Activated naive CD4-positive, alpha-beta T cell (primary cell): ENCODE data around the gene ZDHHC8.
"Not testable (repeated sequence)": the region's sequence is repeated elsewhere in the genome, so short reads cannot be mapped to it uniquely, and the experiment has no call there.

Source experiments
- DNase-seq, 4 experiments: peaks; one replicate each; lab custom pipeline; 2025; lab: John Stamatoyannopoulos, UW

ZDHHC8 gene

DNA sequence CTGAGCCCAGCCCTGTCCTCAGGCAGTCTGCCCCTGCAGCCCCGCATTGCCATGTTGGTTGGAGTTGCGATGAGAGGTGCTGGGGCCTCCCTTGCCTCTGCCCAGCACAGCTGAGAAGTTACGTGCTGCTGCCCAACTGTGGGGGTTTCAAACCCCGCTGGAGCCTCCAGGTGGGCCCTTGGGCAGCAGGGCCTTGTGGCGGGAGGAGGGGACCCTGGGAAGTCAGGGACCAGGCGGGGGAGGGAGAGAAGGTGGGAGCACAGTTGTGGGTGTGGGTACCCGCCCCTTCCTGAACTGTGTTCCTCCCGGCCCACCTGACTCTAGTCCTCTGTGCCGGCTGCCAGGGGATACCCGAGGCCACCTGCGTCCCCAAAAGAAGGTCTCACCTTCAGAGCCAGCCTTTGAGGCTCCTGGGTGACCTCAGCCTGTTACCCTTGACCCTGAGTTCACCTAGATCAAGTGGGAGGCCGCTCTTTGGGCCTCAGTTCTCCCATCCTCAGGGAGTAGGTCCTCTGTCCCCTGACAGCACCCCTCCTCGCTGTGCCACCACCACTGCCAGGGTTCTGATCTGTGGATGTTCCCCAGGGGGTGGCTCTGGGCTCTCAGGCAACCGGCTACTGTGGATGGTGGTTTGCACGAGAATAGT lies 26.9 kb downstream of the ZDHHC8 start:
- DNase-seq: no peak

DNA sequence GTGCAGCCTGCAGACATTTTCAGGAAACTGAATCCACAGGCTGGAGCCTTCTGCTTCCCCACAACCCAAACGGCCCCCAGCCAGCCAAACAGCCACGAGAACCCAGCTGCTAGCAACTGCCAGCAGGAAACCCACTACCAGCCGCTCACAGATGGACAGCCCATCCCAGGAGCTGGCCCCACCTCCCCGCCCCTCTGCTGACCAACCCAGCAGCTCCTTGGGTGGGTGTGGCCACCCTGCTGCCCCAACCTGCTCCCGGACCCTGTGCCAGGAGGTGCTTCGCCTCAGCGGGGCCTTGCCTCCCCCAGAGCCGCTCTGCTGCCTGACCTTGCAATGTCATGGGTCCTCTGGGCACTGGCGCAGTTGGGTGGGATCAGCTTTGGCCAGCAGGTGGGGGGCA lies 27.5 kb downstream of the ZDHHC8 start:
- DNase-seq: no peak

DNA sequence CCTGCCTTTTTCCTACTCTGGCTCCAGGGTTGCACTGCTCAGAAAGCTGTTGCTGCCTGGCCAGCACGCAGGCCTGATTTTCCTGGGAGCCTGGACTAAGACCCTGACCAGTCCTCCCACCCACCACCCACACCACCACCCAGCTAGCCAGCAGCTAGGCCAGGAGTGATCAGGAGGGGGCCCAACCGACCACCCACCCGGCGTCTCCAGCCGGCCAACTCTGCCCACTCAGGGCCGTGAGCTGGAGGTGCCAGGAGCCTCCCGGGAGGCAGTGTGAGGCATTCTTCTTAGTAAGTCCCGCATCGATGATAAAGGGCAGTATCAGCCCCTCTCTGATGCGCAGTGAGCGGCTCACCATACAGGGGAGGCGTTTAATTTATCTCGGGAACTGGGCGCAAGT lies 27.9 kb downstream of the ZDHHC8 start:
- DNase-seq: not testable (repeated sequence)

DNA sequence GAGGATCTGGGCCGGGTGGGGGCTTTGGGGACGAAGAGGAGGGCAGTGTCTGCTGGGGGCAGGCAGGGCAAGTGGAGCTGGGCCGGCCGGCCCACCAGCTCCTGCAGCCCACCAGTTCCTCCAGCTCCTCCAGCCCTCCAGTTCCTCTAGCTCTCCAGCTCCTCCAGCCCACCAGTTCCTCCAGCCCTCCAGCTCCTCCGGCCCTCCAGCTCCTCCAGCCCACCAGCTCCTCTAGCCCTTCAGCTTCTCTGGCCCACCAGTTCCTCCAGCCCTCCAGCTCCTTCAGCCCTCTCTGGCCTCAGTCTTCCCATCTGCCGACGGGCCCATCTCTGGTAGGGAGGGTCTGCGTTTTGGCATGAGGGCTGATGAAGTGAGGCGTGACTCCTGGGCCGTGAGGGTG lies 28.4 kb downstream of the ZDHHC8 start:
- DNase-seq: no peak

DNA sequence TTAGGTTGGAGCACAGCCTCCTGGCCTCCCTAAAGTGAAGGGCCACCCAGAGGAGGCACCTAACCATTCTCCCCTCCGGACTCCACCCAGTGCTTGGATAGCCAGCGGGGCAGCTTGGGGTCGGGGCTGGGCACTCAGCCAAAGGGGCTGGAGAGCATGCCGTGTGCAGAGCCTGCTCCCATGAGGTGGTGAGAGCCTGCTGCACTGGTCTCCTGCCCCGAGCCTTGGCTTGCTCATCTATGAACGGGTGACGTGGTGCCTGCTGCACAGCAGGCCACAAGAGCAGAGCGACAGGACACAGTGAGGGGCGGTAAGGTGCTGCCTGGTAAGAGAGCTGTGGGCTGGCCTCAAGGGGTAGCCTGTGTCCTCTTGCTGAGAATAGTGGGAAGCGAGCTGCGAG lies 33.3 kb downstream of the ZDHHC8 start:
- no peak for DNase-seq

DNA sequence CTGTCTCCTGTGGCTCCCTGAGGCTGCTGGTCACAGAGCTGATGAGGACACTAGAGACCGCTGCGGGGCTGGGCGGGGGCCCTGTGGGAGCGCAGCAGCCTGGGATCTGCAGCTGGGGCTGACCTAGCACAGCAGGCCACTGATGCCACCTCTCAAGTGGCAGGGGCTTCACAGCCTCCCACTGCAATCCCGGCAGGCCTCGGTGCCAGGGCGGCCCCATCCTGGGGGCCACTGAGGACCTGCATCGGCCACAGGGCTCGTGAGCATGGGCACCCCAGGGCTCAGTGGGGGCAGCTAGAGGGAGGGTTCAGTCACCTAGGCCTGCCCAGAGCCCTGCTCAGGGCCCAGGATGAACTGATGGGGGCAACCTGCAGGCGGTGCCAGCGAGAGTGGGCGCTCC lies 33.8 kb downstream of the ZDHHC8 start:
- DNase-seq: no peak

DNA sequence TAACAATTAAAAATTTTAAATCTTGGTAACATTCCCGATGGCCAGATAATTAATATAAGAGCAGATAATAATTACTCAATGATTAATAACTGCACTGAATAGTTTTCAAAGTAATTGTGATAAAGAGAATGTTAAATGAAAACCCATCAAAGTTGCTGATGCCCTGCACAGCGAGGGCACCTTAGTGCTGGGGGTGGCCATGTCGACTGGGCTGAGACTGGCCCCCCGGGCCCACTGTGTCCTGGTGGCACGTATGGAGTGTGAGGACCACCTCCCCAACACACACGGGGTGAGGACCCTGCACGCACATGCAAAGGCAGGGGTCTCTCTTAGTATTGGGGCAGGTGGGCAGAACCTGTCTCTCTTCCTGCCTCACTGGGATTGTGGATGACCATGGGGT lies 34.3 kb downstream of the ZDHHC8 start:
- DNase-seq: no peak

DNA sequence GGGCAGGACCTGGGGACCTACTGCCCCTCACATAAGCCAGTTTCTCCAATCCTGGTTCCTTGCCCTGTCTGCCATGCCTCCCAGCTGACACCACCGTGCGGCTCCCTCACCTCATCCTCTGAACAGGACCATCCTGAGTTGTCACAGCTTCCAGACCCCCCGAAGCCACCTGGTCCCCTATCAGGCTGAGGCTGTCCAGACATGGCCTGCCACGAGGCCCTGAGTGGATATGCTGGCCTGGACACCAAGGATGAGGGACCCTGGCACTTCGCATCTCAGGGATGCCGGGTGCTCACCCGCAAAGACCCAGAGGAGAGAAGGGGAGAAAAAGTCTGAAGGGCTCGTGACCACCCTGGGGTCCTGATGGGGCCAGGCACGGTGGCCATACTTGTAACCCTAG lies 35.1 kb downstream of the ZDHHC8 start:
- no peak for DNase-seq

DNA sequence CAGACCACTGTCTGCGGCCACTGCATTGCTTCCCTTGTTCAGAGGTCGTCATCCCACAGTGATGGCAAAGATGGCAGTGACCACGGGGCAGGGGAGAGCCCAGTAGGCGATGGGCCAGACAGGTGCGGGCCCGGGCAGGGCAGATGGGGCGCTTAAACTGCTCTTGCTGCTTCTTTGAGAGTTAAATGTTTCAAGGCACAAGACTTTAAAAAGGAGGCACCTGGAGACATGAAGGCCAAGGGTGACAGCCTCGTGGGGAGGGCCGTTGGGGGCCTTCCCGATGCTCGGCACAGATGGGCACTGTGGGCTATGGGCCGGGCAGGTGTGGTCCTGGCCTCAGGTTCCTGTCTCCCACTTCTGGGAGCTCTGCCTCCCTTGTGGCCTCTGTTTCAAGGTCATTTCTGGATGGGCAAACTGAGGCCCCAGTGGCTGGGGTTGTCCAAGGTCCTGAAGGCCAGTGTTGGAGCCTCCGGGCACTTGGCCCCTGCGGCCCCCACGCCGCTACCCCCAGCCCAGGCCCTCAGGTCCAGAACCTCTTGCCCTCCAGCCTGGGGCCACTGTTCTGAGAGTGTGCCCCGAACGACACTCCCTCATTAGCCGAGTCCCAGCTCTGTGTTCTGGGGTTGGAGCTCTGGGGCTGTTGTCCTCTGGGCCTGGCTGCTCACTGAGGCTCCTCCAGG lies 36.2 kb downstream of the ZDHHC8 start:
- DNase-seq: no peak

DNA sequence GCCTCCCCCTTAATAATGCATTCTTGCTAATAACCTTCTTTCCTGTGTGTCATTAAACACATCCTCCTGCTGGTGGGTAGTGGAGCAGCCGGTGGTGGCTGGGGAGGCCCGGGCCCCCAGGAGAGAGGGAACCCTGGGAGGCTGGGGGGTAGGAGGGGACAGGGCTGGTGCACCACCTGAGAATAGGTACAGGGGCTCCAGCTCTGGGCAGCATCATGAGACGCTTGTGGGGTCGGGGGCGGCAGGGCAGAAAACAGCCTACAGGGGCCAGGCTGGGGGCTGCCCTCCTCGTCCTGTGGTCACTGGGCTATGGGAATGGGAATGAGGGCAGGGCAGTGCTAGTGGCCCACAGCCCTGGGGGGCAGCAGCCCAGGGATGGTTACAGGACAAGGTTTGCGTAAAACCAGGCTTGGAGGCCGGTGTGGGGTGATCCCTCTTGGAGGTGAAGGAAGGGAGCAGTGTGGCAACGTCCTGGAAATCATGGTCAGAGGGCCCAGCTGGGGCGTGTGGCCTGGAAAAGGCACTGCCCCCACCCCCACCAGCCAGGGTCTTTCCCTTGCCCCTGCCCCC lies 37.7 kb downstream of the ZDHHC8 start:
- DNase-seq: no peak

DNA sequence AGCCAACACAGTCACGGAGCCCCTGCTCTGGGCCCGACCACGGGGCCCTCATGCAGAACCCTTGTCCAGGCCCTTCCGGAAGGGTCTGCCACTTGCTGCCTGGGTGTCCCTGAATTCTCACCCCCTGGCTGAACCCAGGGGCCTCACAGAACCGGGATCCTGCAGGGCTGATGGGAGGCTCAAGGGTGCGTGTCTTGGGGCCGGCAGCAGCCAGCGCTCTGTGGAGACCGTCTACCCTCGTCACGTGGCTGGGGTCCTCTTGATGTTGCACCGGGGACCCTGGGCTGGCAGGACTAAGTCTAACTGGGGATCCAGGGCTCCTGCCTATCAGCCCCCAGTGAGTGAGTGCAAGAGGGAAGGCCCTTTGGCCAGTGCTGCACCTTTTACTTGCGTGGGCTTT lies 38.6 kb downstream of the ZDHHC8 start:
- no peak for DNase-seq

DNA sequence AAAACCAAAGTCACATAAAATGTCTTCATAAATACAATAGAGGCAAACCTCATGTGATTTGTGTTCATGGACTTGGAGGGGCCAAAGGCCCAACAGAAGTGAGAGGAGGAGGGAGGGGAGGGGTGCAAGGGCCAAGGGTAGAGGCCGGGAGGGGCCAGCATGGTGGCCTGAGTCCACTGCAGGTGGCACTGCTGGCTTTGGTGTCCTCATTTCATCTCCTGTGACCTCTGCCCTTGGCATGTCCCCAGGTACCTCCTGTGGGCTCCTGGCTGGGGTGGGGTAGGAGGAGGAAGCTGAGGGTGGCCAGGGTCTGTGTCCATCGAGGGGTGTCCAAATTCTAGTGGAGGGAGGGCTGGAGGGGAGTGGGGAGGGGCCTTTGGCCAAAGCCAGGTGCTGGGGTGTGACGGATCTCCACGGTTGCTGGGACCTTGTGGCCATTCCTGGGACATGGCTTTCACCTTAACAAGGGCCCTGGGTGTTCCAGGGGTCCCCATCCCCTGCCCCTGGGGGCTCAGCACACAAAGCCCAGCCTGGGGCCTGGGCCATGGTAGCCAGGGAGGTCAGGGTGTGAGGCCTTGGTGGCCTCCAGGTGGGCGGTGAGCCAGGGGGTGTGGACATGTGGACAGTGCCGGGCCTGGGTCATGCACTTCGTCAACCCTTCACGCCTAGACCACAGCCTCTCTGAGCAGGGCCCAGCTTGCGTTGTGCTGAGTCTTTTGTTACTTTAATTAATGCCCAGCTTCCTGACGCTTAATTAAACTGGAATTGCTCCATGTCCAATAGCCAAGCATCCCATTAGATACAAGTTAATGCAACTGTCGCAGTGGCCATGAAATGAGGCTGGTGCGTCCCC lies 39.9 kb downstream of the ZDHHC8 start:
- DNase-seq: no peak

DNA sequence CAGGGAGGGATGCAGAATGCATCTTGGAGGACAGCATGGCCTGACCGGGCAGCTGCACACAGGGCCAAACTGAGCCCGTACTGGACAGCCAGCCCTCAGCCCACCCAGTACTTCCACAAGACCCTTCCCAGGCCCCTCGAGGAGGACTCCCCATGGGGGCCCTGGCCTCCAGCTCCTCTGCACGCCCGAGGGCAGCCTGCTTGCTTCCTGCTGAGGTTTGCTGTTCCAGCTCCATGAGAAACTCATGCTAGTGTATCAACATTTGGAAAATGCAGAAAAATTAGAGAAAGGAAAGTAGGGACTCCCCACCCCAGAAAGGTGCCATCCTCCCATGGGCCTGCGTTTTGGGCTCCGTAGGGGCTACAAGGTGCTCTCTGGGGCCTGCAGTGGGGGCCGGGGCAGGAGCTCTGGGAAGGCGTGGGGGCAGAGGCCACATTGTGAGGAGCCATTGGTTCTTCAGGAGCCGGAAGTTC lies 40.6 kb downstream of the ZDHHC8 start:
- no peak for DNase-seq

DNA sequence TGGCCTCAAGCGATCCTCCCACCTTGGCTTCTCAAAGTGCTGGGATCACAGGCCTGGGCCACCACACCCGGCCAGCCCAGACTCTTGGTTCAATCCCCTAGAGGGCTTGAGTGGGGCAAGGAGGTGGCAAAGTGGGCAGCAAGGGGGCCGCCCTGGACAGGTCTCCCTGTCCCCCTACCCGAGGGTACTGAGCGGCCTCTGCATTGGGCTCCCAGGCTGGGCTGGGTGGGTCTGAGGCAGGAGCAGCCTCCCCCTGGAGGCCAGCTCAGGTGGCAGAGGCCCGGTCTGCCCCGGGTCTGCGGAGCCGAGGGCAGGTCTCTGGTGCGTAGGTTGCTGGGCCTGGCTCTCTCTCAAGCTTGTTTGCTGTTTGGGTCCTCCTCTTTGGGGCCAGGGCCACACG lies 41.6 kb downstream of the ZDHHC8 start:
- DNase-seq: no peak

DNA sequence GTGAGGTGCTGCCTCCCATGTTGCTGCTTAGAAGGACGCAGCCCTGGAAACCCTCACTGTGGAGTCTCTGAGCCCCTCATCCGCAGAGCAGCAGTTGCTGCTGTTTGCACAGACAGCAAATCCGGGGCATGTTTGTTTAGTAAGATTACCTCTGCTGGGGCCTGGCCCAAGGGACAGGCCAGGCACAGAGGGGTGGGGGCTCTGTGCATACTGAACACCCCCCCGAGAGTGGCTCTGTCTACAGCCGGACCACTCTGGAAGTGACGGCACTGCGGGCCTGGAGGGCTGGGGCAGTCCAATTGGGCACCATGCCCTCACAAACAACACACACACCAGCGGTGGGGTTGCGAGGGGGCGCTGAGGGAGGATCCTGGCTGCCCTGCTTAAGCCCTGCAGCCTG lies 42.2 kb downstream of the ZDHHC8 start:
- DNase-seq: no peak

DNA sequence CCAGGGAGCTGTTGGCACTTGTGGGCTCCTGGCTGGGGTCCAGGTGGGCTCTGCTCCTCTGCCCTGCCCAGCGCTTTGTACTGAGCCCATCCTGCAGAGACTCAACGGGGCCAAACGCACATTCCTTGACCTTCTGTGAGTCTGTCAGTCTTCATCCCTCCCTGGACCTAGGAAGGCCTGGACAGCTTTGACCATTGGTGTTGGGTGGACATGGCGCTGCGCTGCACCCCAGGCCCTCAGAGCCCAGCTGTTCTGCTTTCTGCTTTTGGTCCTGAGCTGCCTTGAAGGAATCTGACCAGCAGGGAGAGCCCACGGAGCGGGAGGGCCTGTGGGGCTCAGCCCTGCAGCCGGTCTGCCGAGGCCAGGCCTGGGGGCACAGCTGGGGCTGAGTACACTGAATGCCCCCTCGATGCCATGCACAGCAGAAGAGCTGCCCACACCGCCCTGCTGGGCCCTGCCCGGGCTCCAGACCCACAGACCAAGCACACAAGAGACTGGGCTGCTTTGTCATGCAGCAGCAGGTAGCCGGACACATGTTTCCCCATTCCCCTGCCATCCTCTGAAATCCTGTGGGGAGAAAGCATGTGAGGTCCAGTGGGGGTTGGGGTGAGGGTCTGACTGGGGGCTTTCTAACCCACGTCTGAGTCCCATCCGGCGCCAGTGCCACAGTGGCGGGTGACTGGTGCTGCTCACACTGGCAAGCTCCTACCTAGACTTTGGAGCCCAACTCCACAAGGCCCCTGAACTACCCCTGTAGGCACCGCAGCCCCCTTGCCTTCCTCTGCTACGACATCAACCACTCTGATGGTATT lies 43.4 kb downstream of the ZDHHC8 start:
- no peak for DNase-seq

DNA sequence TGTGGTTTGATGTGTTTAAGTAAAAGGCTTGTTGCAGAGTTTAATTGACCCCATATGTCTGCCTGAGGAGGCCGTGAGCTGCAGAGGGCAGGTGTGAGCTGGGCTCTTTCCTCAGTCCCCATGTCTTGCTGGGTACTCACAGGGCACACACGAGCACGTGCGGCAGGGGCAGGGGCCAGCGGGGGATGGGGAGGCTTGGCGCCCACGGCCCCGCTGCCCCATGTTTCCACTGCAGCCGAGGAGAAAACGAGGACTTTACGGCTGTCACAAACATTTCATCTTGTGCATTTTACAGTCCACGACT lies 43.9 kb downstream of the ZDHHC8 start:
- no peak for DNase-seq

DNA sequence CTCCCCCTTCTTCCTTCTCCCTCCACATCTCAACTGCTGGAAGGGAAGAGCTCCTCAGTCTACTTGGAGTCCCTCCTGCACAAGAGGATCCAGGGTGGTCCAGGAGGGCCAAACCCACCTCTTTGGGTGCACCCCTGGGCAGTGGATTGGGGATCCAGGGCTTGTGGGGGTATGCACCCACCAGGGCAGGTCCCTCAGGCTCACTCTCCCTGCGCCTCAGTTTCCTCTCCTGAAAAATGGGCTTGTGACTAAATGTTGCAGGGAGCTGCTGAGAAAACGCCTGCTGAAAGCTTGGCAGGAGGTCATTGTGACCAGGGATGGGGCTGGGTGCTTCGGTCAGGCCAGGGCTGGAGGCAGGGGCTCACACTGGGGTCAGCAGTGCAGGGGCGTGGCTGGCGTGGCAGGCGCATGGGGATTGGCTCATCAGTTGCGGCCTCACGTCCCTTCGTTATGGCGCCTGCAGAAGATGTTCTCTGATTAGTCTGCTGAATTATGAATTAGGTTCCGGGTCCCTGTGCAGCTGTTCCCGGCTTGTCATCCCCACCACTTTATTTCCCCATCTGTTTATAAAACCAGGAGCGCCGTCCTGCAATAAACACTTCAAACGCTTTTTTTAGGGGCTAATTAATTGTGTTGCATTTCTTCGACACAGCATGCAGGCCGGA lies 44.9 kb downstream of the ZDHHC8 start:
- no peak for DNase-seq

DNA sequence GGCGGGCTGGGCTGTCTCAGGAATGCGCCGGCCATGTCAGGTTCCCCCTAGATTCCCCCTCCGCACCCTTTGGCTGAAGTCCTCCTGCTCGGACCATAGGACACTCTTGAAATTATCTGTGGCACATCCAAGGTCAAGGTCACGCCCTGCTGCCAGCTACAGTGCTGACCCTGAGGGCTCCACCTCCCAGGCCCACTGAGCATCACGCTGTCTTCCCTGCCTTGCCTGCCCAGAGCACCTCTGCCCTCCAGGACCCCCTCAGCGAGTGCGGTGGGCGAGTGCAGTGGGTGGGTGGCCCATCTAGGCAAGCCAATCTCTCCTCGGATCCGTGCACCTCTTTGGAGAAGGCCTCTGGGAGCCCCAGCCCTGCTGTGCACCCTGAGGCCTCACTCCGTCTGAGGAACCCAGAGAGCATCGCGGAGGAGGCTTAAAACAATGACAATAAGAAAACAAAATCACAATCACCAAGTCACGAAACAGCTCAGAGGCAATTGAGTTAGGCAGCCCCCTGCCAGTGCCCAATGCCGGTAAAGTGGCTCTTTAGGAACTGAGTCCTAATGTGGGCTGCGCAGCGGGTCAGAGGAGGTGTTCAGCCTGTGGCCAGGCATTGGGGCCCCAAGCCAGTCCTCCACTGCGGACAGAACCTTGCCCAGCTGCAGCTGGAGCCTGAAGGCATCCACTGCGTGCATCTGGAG lies 45.8 kb downstream of the ZDHHC8 start:
- DNase-seq: no peak

DNA sequence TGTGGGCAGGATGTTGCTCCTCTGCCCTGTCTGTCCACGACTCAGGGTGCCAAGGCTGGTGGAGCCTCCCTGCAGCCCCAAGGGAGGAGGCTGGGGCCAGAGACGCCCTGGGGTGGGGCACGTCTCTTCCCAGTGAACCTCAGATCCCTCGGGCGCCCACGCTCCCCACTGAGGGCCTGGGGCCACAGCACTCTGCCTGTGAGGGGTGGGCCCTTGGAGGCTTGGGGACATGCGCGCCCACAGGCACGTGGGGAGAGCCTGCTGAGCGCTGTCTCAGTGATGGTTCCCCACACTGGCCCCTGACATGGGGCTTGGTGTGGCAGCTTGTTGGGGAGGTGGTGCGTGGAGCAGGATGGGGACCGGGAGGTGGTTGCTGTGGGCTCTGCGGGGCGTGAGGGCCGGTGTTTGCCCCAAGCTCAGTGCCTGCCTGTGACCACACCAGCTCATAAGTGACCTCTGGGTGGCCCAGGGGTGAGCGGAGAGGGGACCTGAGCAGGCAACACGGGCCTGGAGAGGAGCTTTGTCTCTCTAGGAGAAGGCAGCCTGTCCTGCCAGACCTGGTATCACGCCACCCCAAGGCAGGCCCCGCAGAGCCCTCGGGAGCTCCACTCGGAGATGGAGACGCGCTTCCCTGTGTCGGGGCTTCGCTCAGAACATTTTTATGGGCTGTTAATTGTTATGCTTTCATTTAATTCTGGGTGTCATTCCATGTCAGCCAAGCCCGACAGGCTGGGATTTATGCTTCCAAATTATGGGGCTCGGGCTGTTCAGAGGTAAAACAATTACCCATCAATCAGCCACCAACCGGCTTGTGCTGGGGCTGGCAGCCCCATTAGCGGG lies 46.7 kb downstream of the ZDHHC8 start:
- no peak for DNase-seq
